T-helper 17 cell (primary cell): ENCODE measurements around the gene SSPN. TPM values are rescaled to one million over a fixed set of nuclear protein-coding genes. Genes with fewer than 3 reads are reported as not detected.

Experiments
- ATAC-seq: fragments of 150-1000 bp; cut with Tn5 transposase; 2 replicates; pipeline ENCODE4 v1.10.0; 2021; ENCODE audit warnings: mild to moderate bottlenecking, moderate library complexity
- DNase-seq, 3 donors: peaks; one replicate each; pipeline versions ENCODE4 v3.0.0 to v3.0.0-alpha.2; 2020 to 2021
- H3K9me3 ChIP-seq: one replicate; pipeline ENCODE4 v1.7.0; 2013; ENCODE audit warnings: low read length, mild to moderate bottlenecking; ENCODE audit not compliant: control insufficient read depth, poor library complexity, severe bottlenecking
- H3K27ac Mint-ChIP-seq: one replicate; pipeline ENCODE4 v1.8.0; 2022; ENCODE audit warnings: mild to moderate bottlenecking, moderate library complexity, mixed read lengths
- H3K27me3 Mint-ChIP-seq: one replicate; pipeline ENCODE4 v1.8.0; 2022; ENCODE audit warnings: mixed read lengths
- H3K36me3 Mint-ChIP-seq: one replicate; pipeline ENCODE4 v1.8.0; 2022; ENCODE audit warnings: low read depth, mixed read lengths
- H3K4me1 Mint-ChIP-seq: one replicate; pipeline ENCODE4 v1.8.0; 2022; ENCODE audit warnings: mild to moderate bottlenecking, mixed read lengths
- H3K4me3 Mint-ChIP-seq: one replicate; pipeline ENCODE4 v1.8.0; 2022; ENCODE audit warnings: mild to moderate bottlenecking, moderate library complexity, mixed read lengths
- total RNA-seq, 4 donors: library from RNA in 2 of 4; stranded (reverse) in 2 of 4; gene quantifications; one replicate each; pipeline ENCODE4 v1.2.3 and lab custom pipeline; 2022 to 2026

Gene SSPN
- total RNA-seq, 2 donors from 2014 or later: 1.7 TPM; not detected in 1

DNA sequence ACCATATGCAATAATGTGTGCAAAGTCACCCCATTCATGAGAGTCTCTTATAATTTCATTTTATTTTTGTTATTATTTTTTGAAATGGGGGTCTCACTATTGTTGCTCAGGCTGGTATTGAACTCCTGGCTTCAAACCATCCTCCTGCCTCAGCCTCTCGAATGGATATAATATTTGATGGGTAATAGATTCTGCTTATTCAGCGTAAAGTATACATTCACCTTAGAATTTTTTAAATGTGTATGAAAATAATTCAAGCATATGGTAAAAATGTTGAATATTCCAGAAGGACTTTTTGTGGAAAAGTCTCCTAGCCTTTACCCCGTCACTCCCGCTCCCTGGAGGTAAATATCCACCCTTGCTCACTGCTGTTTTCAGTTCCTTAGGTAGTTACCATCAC lies 23.4 kb upstream of the SSPN start:
- no peak overlapping the region for H3K27ac Mint-ChIP-seq
- peaks cover 51% of the 10 kb centered on the region for H3K27me3 Mint-ChIP-seq
- ATAC-seq (no peak), DNase-seq (no peak)
- no peaks in the 10 kb centered on the region for H3K36me3 Mint-ChIP-seq
- no peaks in the 10 kb centered on the region for H3K9me3 ChIP-seq
- no peak overlapping the region for H3K4me3 Mint-ChIP-seq
- peaks cover 4% of the 10 kb centered on the region for H3K4me1 Mint-ChIP-seq

DNA sequence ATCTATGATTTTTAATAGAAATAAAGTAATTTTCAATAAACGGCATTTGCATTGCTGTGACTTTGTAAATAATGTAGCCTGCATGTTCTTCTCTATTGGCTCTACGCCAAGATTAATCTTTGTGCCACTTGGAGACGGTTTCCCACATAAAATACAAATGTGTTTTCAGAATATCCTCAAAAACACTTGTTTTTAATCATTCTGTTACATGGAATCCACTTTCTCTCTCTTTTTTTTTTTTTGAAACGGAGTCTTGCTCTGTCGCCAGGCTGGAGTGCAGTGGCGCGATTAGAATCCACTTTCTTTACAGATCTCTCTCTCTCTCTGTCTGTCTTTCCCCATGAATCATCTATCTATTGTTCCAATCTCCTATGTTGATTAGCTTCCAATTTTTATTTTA lies 22.8 kb upstream of the SSPN start:
- H3K9me3 ChIP-seq: no peaks in the 10 kb centered on the region
- H3K36me3 Mint-ChIP-seq: no peaks in the 10 kb centered on the region
- H3K27ac Mint-ChIP-seq: no peak overlapping the region
- ATAC-seq: no peak
- H3K4me3 Mint-ChIP-seq: no peak overlapping the region
- peaks cover 4% of the 10 kb centered on the region for H3K4me1 Mint-ChIP-seq
- no peak for DNase-seq
- peaks cover 49% of the 10 kb centered on the region for H3K27me3 Mint-ChIP-seq

GRCh38 chr12:26172946-26173552 lies 22.3 kb upstream of the SSPN start:
- Mint-ChIP-seq H3K27me3 (peaks cover 49% of the 10 kb centered on the region), H3K36me3 (no peaks in the 10 kb centered on the region), H3K4me1 (peaks cover 4% of the 10 kb centered on the region), H3K27ac (no peak overlapping the region), H3K4me3 (no peak overlapping the region)
- ATAC-seq: no peak
- no peak for DNase-seq
- no peaks in the 10 kb centered on the region for H3K9me3 ChIP-seq

GRCh38 chr12:26176725-26177124 lies 18.6 kb upstream of the SSPN start:
- H3K9me3 ChIP-seq: no peaks in the 10 kb centered on the region
- Mint-ChIP-seq H3K36me3 (peaks cover 2% of the 10 kb centered on the region), H3K4me1 (no peaks in the 10 kb centered on the region), H3K27ac (no peak overlapping the region), H3K4me3 (no peak overlapping the region), H3K27me3 (peaks cover 63% of the 10 kb centered on the region)
- ATAC-seq (no peak), DNase-seq (no peak)

DNA sequence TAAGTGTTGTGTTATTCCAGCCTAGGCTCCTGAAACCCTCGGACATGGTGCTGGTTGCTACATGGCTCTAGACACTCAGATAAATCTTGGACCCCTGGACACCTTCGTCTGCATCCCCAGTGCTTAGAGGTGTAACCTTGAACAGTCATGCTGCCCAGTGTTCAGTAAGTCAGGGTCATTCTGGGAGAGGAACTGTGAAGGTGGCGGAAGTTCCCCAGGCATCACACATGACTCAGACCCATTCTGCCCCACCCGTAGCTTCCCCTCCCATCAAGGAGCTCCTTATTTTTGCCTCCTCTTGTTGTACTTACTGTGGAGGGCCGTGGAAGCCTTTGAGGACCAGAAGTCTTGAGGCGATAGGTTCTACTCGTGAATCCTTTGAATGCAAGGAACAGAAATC lies 18.1 kb upstream of the SSPN start:
- no peaks in the 10 kb centered on the region for H3K4me1 Mint-ChIP-seq
- DNase-seq (no peak), ATAC-seq (no peak)
- H3K27ac Mint-ChIP-seq: no peak overlapping the region
- no peaks in the 10 kb centered on the region for H3K9me3 ChIP-seq
- H3K27me3 Mint-ChIP-seq: peaks cover 63% of the 10 kb centered on the region
- H3K4me3 Mint-ChIP-seq: no peak overlapping the region
- peaks cover 2% of the 10 kb centered on the region for H3K36me3 Mint-ChIP-seq

DNA sequence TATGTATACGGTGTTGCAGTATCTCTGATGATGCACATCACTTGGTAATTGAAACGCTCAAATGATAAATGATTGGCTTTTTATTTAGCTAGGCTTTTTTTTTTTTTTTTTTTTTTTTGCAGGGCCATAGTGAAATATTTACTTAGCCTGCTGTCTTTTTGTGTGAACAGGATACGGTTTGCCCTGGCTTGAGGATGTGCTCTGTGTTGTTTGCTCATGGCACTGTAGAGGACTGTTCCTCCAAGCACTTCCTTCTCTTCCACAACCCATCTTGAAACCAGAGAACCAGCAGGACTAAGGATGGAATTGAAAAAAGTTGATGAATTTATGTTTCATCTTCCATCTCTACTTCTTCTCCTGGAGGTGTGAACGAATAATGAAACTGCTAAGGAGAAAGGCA lies 15.5 kb upstream of the SSPN start:
- H3K27me3 Mint-ChIP-seq: peaks cover 61% of the 10 kb centered on the region
- H3K4me3 Mint-ChIP-seq: no peak overlapping the region
- no peak for ATAC-seq
- no peak overlapping the region for H3K27ac Mint-ChIP-seq
- no peaks in the 10 kb centered on the region for H3K4me1 Mint-ChIP-seq
- no peak for DNase-seq
- peaks cover 2% of the 10 kb centered on the region for H3K36me3 Mint-ChIP-seq
- no peaks in the 10 kb centered on the region for H3K9me3 ChIP-seq

DNA sequence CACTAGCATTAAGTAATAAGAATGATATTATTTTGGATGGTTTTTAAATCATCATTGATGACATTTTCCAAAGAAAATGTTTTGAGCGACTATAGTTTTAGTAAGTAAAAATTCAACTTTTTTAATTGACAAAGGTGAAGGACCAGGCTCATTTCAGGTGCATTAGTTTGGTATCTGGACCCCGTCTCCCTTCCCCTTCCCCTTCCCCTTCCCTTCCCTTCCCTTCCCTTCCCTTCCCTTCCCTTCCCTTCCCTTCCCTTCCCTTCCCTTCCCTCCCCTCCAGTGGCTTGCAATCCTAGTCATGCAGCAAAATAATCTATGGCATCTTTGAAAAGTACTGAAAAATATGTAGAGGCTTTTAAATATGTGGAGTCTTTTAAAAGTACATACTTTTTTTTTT lies 13.0 kb upstream of the SSPN start:
- Mint-ChIP-seq H3K36me3 (peaks cover 2% of the 10 kb centered on the region), H3K4me3 (no peak overlapping the region), H3K27ac (no peak overlapping the region), H3K27me3 (peaks cover 63% of the 10 kb centered on the region), H3K4me1 (no peaks in the 10 kb centered on the region)
- DNase-seq: no peak
- no peaks in the 10 kb centered on the region for H3K9me3 ChIP-seq
- ATAC-seq: no peak

GRCh38 chr12:26185532-26186320 lies 9.6 kb upstream of the SSPN start:
- H3K27me3 Mint-ChIP-seq: peaks cover 63% of the 10 kb centered on the region
- H3K4me3 Mint-ChIP-seq: no peak overlapping the region
- H3K4me1 Mint-ChIP-seq: no peaks in the 10 kb centered on the region
- ATAC-seq: no peak
- no peaks in the 10 kb centered on the region for H3K9me3 ChIP-seq
- H3K27ac Mint-ChIP-seq: no peak overlapping the region
- H3K36me3 Mint-ChIP-seq: peaks cover 2% of the 10 kb centered on the region
- DNase-seq: no peak

- H3K4me1 Mint-ChIP-seq: no peaks in the 10 kb centered on the region
- peaks cover 67% of the 10 kb centered on the region for H3K27me3 Mint-ChIP-seq
- ATAC-seq (no peak), DNase-seq (no peak)
- no peak overlapping the region for H3K4me3 Mint-ChIP-seq
- H3K27ac Mint-ChIP-seq: no peak overlapping the region
- H3K9me3 ChIP-seq: no peaks in the 10 kb centered on the region
- peaks cover 2% of the 10 kb centered on the region for H3K36me3 Mint-ChIP-seq
These were observed 8.2 kb upstream of the SSPN start for GRCh38 chr12:26187014-26187798.

GRCh38 chr12:26188127-26188526 lies 7.2 kb upstream of the SSPN start:
- H3K27me3 Mint-ChIP-seq: peaks cover 70% of the 10 kb centered on the region

DNA sequence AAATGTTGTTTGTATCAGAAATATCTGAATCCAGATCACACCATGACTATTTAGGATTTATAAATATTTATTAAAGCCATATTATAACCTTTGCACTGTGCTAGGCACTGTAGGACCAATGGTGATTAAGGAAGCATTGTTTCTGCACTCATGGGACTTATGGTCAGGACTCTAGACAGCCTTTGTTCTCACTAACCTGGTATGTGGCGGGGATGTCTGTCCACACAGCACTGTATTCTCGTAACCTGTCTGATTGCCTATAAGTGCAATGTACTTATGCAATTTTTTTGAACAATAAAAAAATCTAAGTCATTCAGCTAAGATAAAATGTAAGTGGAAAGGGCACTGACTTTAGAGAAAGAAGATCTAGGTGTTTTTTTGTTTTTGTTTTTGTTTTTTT lies 6.7 kb upstream of the SSPN start:
- peaks cover 67% of the 10 kb centered on the region for H3K27me3 Mint-ChIP-seq
- no peaks in the 10 kb centered on the region for H3K9me3 ChIP-seq
- H3K27ac Mint-ChIP-seq: no peak overlapping the region
- ATAC-seq (no peak), DNase-seq (no peak)
- H3K4me3 Mint-ChIP-seq: no peak overlapping the region
- no peaks in the 10 kb centered on the region for H3K4me1 Mint-ChIP-seq
- peaks cover 2% of the 10 kb centered on the region for H3K36me3 Mint-ChIP-seq

More at GRCh38 chr12:26188127-26188526, 7.2 kb upstream of the SSPN start:
- no peak for DNase-seq
- H3K4me3 Mint-ChIP-seq: no peak overlapping the region
- H3K9me3 ChIP-seq: no peaks in the 10 kb centered on the region
- H3K4me1 Mint-ChIP-seq: no peaks in the 10 kb centered on the region
- no peak for ATAC-seq
- H3K36me3 Mint-ChIP-seq: peaks cover 2% of the 10 kb centered on the region
- H3K27ac Mint-ChIP-seq: no peak overlapping the region

DNA sequence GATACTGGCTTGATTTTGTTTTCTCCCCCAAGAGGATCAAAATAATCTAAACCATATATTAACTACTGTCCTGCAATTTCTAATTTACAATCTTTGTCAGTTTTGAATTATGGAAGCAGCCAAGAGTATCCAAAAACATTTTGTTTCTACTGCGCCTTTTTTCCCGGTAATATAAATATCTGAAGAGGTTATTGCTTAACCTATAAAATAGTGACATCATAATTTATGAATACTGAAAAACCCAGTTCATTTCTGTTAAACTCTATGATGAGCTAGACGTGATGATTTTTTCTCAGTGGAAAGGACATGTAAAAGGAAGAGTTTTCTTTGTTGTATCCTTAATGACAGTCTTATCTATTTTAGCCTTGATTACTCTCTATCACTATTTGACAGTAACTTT lies 3.2 kb upstream of the SSPN start:
- peaks cover 69% of the 10 kb centered on the region for H3K27me3 Mint-ChIP-seq
- no peak overlapping the region for H3K4me3 Mint-ChIP-seq
- no peak for ATAC-seq
- H3K4me1 Mint-ChIP-seq: peaks cover 5% of the 10 kb centered on the region
- DNase-seq: no peak
- no peaks in the 10 kb centered on the region for H3K9me3 ChIP-seq
- peaks cover 2% of the 10 kb centered on the region for H3K36me3 Mint-ChIP-seq
- no peak overlapping the region for H3K27ac Mint-ChIP-seq

- H3K9me3 ChIP-seq: no peaks in the 10 kb centered on the region
- DNase-seq (no peak), ATAC-seq (no peak)
- H3K27ac Mint-ChIP-seq: no peak overlapping the region
- H3K4me3 Mint-ChIP-seq: no peak overlapping the region
- H3K4me1 Mint-ChIP-seq: peaks cover 5% of the 10 kb centered on the region
- peaks cover 2% of the 10 kb centered on the region for H3K36me3 Mint-ChIP-seq
- H3K27me3 Mint-ChIP-seq: peaks cover 71% of the 10 kb centered on the region
These were observed 1.8 kb upstream of the SSPN start for GRCh38 chr12:26193539-26193938.
